Mesenteric fat pad (tissue), 1 donor: ENCODE data around the gene MAP2K3. TPM values are rescaled to one million over a fixed set of nuclear protein-coding genes. Genes with fewer than 3 reads are reported as not detected.

Source experiments
- DNase-seq: peaks from one replicate; pipeline ENCODE4 v3.0.0-alpha.2; 2020; ENCODE audit warnings: low spot score
- total RNA-seq: library from RNA; stranded (reverse); fragmentation: NEBNext Ultra II Directional; extraction: Animal tissue kit (Norgen Biotek cat#: 25700); gene quantifications from one replicate; pipeline ENCODE4 v1.2.1, GENCODE V29; 2021
- donor health status: DM: yes; HTN: yes; CAD: no.

Gene MAP2K3
- total RNA-seq, 1 donor from 2014 or later, result 103 TPM

DNA sequence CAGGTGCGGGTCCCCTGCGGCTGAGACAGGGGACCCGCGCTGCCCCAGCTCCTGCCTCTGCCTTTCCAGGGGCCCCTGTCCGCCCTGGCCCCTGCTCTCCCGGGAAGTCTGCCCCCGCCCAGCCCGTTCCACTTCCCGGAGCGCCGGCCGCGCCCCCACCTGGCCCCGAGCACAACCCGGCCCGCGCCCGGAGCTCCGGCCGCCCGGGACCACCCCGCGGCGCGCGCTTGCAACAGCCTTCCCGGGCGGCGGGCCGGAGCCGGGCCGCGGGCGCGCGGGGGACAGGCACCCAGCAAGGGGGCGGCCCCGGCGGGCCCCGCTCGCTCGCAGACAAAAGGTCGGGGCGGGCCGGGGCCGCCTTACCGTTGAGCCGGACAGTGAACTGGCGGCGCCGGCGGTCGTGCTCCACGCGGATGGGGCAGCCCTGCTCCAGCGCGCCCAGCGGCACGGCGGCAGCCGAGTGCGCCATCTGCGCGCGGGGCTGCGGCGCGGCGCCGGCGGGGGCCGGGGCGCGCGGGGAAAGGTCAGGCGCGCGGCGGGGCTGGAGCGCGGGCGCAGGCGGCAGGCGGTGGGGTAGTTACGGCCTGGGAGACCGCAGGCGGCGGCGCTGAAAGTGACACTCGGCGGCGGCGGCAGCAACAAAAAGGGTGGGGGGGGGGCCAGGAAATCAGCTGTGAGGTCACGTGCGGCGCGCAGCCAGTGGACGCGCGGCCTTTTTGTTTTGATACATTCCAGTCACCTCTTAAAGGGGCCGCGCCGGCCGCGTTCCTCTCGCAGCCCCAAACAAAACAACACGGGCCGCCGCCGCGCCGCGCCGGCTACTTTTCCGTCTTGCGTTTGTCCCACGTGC, 31.5 kb upstream of the MAP2K3 start, which contains the start of gene NATD1:
Gene NATD1 (minus strand): TSS at position 615 of the 850 bp plus-strand sequence. CDS start 146 bp downstream, at position 469.
- DNase-seq, result no peak

DNA sequence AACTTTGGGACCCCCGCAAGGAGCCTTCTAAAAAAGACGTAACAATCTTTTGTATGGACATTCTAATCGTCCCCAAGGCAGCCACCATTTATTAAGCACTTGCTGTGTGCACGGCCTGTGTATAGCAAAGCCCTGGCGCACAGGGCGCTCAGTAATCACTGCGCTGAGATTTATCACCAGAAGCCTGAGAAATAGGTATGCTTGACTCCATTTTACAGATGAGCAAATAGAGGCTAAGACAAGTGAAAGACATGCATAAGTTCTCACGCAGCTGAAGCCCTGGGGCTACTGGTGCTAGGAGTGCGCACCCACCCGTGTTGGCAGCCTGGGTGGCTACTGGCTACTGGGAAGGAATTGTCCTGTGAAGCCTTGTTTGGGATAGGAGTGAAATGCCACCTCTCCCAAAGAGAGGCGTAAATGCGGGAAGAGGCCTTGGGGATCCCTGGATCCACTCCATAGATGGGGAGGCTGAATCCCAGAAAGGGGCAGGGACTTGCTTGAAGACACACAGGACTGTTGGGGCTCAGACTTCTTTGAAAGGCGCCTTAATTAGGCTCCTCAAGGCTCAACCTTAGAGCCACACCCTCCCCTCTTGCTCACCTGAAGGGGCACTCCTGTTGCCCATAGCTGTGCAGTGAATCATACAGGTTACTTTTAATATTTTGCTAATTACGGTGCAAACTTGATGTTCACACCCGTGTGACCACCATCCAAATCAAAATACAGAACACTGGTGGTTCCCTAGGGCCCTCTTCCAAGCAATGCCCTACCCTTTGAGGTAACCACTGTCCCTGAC, 30.7 kb upstream of the MAP2K3 start:
- no peak for DNase-seq

DNA sequence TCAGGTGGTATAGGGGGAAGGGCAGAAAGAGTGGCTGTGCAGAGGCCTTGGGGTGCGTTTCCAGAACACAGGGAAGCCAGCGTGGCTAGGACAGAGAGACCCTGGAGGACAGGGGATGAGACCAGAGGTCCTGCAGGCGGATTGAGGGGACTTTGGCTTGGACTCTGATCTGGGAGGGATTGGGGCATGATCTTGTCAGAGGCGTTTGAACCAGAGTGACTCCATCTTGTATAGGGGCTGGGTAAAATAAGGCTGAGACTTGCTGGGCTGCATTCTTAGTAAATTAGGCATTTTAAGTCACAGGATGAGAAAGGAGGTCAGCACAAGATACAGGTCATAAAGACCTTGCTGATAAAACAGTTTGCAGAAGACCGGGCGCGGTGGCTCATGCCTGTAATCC, 25.9 kb upstream of the MAP2K3 start:
- DNase-seq, result no peak

DNA sequence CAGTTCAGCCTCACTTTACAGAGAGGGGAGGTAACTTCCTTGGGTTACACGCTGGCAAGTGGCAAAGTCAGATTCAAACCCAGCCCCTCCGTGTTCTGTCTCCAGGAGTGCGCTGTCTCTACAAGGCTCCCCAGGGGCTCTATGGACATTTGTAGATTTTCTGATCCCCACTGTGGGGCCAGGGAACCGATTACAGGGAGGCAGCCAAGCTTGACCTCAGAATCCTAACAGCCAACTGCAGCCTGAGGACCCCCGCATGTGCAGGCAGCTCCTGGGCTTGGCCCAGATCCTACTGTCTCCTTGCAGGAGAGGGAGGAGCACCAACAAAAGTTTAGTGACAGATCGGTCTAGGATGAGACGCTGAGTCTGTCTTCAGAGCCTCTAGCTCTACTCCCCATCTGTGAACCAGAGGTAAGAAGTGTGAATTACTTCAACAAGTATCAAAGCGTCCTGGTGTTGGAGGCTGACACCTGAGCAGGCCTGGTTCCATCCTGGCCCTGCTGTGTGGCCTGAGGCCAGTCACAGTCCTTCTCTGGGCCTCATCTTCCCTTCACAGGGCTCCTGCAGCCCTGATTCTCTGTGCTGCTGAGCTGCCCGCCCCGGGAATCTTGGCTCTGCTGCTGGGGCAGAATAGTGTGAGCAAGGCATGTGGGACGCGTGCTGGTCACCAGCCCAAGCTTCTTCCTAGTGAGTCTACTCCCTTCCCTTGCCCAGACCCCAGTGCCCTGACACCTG, 22.1 kb upstream of the MAP2K3 start:
- no peak for DNase-seq

DNA sequence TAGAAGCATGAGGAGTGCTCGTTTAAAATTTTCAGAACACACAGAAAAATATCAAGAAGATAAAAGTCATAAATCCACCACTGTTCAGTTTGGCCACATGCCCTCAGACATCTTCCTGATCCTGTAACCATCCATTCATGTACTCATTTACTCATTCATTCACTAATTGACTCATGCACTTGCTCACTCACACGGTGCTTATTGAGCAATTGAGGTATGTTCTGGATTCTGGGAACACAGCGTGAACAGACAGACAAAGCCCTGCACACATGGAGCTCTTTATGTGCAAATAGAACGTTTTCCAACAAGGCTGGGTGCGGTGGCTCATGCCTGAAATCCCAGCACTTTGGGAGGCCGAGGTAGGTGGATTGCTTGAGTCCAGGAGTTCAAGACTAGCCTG, 21.1 kb upstream of the MAP2K3 start:
- no peak for DNase-seq

DNA sequence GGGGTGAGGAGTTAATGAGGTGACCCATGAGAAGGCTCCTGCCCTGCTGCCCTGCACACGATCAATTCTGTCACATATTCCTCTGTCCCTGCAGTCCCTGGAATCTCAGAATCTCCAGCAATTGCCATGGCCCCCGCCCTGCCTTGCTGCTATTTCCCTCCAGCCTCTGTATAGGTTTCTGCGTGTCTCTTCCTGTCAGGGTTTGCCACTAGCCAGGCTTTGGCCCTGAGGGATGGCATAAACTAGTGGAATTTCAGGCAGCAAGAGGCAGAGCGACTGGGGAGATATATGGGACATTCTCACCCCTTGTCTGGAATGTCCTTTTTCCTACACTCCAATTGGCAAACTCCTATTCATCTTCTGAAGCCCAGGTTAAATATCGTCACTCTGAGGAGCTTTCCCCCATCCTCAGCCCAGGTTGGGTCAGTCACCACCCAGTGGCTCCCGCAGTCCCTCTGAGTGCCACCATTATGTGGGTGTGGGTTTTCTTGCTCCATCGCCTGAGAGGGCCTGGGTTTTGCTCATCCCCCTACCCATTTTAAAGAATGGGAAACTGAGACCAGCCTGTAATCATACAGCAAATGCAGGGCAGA, 15.8 kb upstream of the MAP2K3 start:
- DNase-seq, result no peak

DNA sequence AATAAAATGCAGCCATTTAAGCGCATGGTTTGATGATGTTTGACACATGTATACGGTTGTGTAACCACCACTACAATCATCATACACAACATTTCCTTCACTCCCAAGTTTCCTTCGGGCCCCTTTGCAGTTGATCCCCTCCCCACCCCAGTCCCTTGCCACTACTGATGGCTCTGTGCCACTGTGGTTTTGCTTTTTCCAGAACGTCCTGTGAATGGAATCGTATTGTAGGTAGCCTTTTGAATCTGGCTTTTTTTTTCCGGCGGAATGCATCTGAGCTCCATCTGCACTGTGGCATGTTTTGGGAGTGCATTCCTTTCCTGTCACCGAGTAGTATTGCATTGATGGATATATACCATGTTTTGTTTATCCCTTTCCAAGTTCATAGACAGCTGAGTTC, 15.1 kb upstream of the MAP2K3 start:
- no peak for DNase-seq

DNA sequence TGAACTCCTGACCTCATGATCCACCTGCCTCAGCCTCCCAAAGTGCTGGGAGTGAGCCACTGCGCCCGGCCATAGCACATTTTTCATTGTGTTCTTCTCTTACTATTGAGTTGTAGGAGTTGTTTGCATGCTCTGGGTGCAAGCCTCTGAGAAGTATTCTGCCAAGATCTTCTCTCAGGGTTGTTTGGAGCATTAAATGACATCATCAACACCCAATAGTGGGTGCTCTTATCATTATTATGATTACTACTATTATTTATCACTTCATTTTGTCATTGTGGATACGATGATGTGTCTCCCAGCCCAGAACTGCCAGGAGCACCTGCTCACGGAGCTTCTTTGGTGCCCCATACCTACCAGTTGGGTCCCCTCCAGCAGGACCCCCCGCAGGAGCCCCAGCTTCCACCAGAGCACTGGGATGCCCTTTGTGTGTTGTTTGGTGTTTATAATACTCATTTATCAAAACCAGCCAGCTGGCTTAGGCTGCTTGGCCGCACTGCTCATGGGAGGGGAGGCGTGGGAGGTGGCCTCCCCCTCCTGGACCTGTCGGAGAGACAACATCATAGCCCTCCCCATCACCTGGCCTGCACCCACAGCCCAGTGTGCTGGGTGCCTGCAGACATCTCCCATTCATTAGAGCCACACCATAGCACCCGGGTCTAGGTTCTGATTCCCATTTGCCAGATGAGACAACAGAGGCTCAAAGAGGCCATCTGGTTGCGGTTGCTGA, 12.9 kb upstream of the MAP2K3 start:
- DNase-seq, result no peak

DNA sequence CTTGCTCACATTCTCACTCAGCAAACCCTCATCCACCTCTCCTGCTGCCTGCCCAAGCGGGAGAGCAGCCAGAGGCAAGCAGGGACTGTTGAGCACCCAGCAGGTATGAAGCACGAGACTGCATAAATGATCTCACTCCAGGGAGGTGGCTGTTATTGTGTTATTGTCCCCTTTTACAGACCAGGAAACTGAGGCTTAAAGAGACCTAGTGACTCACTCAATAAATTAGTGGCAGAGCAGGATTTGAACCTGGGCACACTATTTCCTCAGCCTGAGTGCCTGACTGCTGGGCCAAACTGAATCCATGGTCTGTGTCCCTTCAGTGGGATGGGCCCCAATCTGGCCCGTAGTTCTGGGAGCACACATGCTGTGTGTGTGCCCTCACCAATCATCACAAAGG, 12.3 kb upstream of the MAP2K3 start:
- no peak for DNase-seq

DNA sequence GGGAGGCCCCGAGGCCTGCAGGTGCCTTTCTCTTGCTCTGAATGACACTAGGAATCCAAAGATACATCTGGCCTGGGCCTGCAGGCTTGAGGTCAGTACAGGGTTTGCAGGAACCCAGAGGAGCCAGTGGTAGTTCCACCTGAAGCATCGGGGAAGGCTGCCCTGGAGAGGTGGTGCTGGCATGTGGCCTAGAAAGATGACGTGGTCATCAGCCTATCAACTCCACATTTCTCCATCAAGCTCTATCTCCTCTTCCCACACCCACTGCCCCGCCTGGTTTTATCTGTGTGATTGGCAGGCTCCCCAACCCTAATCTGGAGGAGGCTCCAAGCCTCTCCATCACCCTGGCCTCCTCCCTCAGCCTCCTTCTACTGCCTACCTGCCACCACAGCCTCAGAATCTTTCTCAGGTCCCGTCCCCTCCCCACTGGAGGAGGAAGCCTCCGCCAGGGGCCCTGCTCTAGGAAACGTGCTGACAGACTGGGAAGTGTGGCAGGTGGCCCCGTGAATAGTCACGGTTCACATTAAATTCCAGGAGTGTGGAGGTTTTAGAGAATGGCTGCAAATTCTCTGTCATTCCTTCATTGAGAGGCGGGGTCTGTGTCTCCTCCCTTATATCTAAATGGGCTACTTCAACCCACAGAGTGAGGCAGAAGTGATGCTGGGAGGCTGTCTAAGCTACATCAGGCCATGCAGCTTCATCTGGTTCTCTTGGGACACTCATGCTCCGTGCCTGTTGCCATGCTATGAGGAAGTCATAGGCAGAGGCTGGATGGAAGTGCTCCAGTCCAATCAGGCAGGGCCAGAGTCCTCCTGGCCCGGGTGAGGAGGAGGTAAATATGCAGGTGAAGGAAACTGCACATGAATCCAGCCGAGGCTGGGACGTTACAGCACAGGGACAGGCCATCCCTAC, 11.4 kb upstream of the MAP2K3 start:
- DNase-seq, result no peak

DNA sequence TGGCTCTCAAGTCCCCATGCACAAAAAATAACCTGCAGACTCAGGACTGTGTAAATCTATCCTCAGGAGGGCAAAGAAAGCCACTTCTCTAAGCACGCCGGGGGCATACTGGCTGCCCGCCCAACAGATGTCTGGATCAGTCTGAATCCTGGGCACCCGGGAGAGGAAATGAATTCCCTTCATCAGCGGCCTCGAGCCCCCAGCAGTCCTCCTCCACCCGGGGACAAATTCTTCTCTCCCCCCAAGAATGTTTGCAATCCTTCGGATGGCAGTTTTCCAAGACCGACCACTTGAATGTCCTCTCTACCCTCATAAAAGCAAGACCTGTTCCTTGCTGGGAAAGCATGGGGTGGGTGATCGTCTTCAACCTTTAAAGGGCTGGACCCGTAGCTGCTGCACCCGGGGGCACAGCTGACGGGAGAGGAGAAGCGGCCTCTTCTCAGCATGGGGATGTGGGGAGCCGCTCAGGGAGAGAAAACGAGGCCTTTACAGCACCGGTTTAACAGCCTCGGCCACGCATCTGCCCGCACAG, 9.4 kb upstream of the MAP2K3 start:
- DNase-seq, result no peak

DNA sequence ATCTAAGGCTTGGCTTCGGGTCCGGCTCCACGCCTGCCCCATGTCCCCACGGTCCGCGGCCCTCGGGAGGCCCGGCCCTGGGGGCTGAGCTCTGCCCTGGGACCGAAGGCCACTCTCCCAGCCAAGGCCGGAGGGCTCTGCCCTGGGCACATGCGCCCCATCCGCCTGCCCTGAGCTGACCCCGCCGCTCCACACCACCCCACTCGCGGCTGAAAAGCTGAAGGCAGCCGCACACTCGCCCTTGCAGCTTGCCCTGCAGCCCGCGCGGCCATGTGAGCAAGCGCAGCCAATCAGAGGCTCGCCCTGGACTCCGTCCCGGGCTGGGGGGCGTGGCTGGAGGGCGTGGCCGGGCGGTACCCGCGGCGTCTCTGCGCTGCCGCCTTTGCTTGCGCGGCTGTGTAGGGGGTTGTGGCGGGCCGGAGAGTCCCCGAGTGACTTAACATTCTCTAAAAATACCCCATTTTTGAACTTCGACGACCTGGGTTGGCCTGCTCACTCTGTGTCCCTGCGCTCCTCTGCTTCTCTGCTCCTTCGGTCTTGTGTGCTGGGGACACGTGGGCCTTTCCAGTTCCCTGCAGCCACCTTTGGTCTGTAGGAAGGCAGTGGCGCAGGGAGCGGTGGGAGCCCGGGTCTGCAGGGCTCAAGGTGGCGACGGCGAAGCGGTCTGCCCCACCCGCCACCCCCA, 8.8 kb upstream of the MAP2K3 start:
- DNase-seq, result peak; percentile 98

DNA sequence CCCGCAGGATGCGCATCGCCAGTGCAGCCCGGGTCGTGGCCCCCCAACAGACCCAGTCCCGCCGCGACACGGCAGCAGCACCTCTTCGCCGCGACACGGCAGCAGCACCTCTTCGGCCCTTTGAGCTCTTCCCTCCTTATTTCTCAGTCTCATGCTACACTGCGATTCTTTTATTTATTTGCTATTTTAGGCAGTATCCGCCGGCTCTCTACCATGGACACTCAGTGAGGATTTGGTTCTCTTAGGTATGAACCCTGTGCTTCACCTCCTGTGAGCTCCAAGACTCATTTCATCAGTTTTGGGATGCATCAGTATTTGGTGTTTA, 8.3 kb upstream of the MAP2K3 start:
- no peak for DNase-seq

DNA sequence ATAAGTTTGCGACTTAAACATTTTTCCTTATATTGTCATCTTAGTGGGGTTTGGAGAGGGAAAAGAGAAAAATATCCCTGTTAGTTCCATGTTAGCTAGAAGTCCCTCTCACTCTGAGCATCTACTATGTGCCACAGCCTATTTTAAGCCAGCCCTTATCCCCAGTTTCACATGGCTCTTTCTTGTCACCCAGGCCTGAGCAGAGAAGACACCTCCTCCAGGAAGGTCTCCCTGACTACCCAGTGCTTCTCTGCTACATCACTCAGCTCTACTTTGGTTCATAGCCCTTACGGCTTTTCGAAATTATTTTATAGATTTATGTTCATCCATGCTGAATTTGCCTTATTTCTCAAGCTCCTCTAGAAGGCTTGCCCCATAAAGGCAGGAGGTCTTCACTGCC, 7.2 kb upstream of the MAP2K3 start:
- DNase-seq, result no peak

DNA sequence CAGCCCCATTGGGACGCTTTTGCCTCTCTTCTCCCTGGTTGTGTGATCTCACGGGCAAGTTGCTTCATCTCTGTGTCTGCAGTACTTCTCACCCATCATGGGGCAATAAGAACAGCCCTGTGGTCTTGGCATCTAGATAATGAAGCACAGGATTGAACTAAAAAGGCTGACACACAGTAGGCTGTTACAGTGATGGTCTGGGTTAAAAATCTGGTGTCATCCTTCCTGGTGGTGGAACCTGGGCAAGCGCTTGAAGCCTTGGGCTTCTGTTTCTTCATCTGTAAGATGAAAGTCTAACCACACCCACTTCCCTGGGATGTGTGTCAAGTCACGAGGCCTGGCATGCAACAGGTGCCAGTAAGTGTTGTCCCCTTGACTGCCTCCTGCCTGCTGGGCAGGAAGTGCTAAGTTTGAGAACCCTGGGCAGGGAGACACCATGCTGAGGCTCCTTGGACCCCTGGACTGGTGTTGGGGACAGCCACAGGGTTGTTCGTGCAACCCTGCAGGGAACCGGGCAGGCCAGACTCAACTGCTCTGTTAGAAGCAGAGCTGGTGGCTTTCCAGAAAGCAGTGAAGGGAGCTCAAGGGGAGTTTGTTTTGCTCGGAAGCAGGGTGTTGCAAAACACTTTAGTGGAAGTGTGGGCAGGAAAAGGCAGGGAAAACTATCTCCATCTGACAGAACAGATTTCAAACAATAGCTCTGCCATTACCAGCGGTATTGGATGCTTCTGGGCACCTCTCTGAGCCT, 5.9 kb upstream of the MAP2K3 start:
- DNase-seq, result no peak

DNA sequence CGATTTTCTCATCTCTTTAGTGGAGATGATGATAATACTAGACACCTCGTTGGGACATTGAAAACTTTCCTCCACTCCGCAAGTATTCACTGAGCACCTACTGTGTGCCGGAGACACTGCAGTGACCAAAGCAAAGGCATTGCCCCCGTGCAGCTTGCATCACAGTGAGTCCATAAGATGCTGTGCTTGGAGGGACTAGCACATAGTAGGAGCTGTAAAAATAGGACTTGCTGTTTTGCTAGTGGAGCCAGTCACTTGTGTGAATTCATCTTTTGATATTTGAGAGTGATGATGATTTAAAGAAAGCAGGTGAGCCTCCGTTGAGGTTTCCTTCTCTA, 5.3 kb upstream of the MAP2K3 start:
- no peak for DNase-seq

DNA sequence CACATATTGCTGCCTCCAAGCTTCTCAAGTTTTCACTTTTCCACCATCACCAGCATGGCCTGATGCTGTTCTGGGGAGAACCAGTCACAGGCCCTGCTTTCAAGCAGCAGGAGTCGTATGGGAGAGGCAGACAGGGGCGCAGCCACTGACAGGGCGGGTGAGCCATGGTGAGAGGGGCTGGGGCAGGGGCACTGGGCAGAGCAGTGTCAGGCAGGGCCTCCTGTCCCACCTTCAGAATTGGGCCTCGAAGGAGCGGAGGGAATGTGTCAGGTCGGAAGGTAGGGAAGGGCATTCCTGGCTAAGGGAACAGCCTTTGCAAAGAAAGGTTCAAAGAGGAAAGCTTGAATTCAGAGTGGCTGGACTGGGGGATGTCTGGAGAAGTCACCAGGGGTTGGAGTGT, 4.9 kb upstream of the MAP2K3 start:
- DNase-seq, result no peak

DNA sequence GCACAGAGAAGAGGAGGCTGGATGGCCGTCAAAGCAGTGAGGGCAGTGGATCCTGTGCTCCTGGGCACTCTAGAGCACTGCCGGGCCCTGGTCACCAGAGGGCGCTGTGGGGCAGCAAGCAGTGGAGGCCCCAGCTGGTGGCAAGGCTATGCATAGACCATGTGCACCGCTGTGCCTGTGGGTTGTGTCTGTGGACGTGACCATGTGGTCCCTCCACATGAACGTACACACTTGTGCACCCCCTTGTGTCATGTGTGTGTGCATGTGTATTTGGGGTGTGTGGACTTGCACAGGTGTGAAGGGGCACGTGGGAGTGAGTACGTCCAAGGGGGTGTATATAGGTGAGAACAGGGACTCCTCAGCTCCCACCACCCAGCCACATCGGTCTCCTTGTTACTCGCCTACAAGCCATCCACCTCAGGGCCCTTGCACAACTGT, 4.4 kb upstream of the MAP2K3 start:
- peak; percentile 97 for DNase-seq
